ENCODE measurements around the gene FTSJ1. TPM values are rescaled to one million over a fixed set of nuclear protein-coding genes. Genes with fewer than 3 reads are reported as not detected.
"Not testable (repeated sequence)": the region's sequence is repeated elsewhere in the genome, so short reads cannot be mapped to it uniquely, and the experiment has no call there.

FTSJ1 gene, protein sequence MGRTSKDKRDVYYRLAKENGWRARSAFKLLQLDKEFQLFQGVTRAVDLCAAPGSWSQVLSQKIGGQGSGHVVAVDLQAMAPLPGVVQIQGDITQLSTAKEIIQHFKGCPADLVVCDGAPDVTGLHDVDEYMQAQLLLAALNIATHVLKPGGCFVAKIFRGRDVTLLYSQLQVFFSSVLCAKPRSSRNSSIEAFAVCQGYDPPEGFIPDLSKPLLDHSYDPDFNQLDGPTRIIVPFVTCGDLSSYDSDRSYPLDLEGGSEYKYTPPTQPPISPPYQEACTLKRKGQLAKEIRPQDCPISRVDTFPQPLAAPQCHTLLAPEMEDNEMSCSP
- total RNA-seq (2014; rRNA removed; shearing (Covaris generic)), result 78.5 and 99.4 TPM in 2 replicates

DNA sequence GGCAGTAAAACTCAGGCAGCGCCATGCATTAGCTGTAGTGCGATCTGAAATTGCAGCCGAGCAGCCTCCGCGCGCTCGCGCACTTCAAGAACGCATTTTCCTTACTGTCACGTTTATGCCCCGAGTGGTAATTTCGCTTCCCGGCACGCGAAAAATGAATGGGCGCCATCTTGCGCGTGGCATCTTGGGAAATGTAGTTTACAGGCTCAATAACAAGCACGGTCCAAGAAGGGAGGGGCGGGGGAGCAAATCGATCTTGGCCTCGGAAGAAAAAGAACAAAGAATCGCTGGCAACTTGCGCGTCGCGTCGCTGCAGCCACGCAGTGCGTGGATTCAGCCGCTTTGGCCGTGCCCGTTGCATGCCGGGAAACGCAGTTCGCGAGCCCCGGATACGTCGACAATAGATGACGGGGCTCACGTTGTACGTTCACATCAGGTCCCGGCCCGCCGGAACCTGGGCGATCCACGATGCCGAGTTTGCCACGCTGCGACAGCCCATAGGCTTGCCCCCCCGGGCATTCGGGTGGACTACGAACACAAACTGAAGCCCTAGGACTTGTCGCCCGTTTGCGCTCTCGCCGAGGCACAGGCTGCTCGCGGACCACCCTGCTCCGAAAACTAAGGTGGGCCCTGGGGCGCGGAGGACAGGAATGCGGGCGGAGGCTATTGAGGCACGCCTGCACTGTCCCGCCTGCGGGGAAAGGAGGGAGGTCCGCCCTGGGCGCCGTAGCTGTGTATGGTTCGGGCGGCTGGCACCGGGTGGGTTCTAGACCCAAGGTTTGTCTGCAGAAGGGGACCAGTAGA is at the start of gene FTSJ1:
FTSJ1 (plus strand) TSS at position 426 of the 804 bp plus-strand sequence. CDS start 1,849 bp downstream, outside the sequence.
- peak; percentile 90 for DNase-seq (ENCODE audit: low read depth)

DNA sequence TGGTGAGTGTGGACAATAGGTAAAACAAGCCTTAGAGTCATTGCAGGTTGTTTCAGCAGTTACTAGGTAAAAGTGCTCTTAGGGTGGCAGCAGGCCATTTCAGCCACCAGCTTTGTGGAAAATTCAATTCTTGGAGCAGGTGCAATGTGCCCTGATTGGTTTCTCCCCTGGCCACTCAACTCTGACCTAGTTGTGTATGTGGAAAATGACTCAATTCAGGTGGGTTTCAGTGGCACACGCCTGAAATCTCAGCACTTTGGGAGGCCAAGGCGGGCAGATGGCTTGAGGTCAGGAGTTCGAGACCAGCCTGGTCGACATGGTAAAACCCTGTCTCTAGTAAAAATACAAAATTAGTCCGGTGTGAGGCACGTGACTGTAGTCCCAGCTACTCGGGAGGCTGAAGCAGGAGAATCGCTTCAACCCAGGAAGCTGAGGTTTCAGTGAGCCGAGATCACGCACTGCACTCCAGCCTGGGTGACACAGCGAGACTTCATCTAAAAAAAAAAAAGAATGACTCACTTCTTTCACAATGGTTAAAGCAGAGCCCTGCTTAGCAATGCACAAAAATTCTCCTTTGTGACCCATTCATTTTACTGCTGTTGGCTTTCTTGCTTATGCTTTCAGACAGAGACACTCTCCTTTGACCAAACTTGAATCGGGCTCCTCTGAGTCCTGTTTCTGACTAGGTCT is 48.8 kb upstream of the FTSJ1 start:
- DNase-seq (ENCODE audit: low read depth), result not testable (repeated sequence)

DNA sequence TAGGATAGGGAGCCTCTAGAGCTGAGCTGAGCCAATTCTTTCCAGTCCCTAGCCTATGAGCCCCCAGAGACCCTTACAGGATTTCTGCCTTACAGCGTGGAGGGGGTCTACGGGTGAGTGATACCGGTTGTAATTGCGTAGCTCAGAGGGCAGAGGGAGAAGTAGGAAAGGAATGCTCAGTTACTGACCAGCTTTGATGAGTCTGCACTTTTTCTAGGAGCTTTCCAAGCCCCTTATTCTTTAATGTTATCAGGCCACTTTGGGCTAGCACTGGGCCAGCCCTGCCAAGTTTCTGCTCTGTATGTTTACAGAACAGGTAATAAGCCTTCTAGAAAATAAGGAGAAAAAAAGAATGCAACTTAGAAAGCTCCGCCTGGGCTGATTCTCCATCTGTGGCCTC is 46.4 kb upstream of the FTSJ1 start:
- not testable (repeated sequence) for DNase-seq (ENCODE audit: low read depth)

DNA sequence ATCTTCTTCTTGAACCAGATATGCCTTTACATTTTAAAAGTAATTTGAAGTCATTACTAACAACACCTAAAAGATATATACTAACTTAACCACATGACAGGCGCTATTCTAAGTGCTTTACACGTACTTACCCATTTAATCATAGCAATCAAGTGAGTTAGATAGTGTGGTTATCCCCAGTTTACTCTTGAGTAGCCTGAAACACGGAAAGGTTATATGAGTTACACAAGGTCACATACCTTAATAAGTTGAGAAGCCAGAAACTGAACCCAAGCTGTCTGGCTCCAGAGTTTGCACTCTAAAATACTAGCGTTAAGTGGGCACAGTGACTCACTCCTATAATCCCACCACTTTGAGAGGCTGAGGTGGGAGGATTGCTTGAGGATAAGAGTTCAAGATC is 45.8 kb upstream of the FTSJ1 start:
- DNase-seq (ENCODE audit: low read depth), result not testable (repeated sequence)

DNA sequence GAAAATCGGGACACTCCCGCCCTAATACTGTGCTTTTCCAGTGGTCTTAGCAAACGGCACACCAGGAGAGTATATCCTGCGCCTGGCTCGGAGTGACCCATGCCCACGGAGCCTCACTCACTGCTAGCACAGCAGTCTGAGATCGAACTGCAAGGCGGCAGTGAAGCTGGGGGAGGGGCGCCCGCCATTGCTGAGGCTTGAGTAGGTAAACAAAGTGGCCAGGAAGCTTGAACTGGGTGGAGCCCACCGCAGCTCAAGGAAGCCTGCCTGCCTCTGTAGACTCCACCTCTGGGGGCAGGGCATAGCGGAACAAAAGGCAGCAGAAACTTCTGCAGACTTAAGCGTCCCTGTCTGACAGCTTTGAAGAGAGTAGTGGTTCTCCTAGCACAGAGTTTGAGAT is 42.3 kb upstream of the FTSJ1 start:
- not testable (repeated sequence) for DNase-seq (ENCODE audit: low read depth)

DNA sequence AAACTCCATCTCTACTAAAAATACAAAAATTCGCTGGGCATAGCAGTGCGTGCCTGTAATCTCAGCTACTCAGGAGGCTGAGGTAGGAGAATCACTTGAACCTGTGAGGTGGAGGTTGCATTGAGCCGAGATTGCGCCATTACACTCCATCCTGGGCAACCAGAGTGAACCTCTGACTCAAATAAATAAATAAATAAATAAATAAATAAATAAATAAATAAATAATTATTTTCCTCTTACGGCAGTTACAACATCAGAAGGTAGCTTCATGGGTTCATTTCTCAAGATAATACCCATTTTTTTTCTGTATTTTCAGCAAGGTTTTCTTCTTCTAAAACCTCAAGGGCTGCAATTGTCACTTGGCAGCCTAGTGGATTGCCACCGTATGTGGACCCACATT is 28.8 kb upstream of the FTSJ1 start:
- DNase-seq (ENCODE audit: low read depth), result not testable (repeated sequence)

DNA sequence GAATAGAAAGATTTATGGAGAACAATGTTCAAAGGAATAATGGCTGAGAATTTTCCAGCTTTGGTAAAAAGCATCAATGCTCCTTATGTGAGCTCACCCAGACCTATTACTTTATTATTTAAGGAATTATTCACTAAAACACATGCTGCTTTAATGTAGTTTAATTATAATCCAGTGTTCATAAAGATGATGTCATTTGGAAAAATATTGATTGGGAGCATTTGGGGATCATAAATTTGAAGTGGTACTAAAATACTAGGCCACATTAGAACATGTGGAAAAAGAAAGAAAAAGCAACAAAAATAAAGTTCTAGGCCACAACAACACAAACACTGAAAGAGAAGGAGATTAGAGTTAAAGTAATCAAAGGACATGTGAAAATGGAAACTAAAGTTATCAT is 25.9 kb upstream of the FTSJ1 start:
- no peak for DNase-seq (ENCODE audit: low read depth)

DNA sequence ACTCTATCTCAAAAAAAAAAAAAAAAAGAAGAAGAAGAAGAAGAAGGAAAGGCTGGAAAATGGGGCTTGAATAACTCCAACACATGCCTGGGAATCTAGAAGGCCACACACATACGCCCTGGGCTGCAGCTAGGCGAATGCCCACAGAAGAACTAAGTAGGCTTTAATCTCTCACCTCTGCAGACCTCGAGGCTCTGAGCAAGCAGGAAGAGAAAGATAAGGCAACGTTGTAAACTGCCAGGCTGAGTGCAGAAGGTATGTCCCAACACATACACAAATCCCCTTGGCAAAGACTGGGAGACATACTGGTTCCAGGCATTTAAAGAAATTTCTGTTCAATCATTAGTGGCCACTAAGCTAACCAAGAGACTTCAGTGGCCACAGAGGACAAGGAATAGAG is 24.3 kb upstream of the FTSJ1 start:
- DNase-seq (ENCODE audit: low read depth), result no peak

DNA sequence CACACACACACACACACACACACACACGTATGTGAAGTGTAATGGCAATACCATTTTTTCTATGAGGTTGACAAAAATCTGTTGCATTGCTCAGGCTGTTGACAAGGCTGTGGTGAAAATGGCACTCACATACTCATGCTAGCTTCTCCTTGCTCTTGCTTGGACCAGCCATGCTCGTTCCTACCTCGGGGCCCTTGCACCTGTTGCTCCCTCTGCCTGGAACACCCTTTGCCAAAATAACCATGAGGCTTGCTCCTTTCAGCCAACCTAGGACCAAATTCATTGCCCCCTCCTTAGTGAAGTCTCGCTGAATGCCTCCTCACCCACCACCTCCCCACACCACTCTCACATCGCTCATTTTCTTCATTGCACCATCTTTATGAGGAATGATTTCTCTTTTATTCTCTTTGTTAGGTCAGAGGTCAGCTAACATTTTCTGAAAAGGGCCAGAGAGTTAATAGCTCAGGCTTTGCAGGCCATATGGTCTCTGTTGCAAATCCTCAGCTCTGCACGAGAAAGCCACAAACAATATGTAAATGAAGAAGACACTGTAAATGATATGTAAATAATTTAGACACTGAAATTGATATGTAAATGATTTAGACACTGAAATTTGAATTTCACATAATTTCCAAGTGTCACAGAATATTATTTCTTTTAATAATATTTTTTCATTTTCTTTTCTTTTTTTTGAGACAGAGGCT is 19.2 kb upstream of the FTSJ1 start:
- DNase-seq (ENCODE audit: low read depth), result no peak

DNA sequence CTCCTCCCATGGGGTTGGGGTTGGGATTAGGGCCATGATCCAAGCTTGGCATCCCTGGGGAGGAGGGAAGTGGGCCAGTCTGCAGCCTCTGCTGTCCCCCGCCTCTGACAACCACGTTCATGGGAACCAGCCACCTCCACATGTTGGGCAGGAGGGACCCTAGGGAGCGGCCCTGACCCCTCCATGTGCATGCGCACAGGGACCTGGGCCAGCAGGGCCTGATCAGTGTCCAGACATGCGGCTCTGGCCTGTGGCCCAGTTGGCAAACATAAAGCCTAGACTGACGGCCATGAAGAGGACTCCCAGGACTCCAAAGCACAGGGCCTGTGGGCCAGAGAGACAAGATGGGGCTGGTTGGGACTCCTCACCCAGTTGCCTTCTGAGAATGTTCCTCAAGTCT is 17.3 kb upstream of the FTSJ1 start:
- DNase-seq (ENCODE audit: low read depth), result no peak

DNA sequence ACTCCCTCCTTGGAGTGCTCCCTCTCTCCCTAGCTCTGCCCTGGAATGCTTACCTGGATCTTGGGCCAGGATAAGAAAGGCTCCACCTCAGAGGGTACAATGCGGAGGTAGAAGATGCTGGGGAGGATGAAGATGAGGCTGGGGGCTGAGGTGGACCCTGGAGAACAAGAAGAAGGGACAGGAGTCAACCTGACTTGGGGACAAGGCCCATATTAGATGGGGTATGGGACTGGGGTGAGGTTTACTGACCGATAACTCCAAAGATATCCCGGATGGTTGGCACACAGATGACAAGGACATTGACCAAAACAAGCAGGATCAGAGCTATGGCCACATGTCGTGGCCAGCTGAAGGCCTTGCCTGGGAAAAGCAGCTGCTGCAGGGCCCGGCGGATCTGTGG is 16.5 kb upstream of the FTSJ1 start:
- no peak for DNase-seq (ENCODE audit: low read depth)

DNA sequence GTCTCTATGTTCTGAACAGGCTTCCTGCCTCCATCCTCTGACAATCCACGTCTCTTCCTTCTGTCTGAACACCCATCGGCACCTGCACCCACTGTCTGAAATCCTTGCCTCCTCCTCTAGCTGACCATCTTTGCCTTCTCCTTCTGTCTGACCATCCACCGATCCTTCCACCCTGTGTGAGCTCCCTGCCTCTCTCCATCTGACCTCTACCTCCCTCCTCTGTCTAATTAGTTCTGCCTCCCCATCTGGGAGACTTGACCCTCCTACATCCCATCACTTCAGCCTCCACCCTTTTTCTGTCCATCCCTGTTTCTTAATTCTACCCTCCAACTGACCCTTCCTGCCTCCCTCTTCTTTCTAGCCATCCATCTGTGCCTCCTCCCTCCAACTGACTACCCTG is 16.0 kb upstream of the FTSJ1 start:
- DNase-seq (ENCODE audit: low read depth), result no peak

DNA sequence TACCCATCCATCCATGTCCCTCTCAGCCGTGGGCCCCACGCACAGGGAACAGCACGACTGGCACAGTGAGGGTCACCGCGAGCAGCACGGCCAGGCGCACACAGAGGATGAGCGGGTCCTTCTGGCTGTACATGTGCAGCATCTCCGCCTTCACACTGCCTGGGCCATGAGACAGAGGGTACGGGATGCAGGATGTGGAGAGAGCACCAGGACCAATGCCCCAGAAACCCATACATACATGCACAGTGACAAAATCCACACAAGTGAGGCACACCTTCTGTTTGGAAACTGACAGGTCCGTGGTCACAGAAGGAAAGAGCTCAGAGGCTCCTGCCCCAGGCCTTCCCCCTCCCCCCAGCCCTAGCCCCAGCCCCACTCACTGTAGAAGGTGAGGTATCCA is 15.4 kb upstream of the FTSJ1 start:
- no peak for DNase-seq (ENCODE audit: low read depth)

DNA sequence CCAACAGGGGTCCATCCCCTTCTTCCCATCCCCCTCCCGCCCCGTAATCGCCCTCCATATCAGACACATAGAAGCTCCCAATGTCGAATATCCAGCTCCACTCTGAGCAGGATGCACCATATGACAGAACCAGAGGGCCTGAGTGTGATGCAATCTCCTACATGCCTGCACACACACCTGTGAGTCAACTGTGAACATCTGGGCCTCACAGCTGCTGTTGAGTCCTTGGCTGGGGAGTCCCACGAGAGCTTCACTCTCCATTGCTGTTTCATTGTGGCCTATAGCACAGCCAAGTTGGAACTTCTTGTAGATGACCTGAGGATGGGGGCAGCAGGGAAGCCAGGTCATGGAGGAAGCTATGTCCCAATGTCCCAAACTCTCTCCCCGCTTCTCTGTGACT is 14.2 kb upstream of the FTSJ1 start:
- DNase-seq (ENCODE audit: low read depth), result no peak

DNA sequence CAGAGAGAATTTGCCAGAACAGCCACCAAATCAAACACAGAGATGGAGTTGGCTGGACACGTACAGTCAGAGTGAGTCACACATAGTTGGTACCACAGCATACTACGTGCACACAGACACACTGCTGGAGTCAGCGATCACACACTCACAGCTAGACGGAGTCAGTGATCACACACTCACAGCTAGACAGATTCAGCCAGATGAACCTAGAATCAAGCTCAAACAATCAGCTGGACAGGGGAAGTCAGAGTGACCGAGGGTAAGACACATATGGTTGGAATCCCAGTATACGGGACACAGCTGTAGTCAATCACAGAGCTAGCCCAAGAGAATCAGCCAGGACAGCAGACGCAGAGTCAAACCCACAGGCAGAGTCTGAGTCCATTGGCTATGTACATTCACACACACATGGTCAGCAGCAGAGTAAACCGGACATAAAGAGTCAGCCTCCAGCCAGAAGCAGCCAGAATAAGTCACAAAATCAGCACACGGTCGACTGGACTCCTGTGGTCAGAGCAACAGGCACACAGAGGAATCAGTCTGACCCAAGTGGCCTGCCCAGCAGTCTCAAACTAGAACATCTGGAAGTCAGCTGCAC is 10.6 kb upstream of the FTSJ1 start:
- peak; percentile 74 for DNase-seq (ENCODE audit: low read depth)

DNA sequence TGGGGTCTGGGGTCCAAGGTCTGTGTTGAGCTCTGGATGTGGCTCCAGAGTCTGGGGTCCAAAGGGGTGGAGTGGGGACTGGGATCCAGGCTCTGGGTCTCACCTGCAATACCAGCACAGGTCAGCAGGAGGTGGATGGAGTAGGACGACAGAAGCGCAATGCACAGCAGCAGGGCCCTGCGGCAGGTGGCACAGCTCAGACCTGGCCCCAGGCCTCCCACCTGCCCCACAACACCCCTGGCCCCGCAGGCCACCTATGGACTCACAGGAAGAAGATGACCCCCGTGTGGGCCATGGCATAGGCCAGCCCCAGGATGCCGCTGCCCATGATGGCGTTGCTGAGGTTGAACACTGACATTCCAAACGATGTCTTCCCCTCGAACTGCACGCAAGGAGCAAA is 9.3 kb upstream of the FTSJ1 start:
- DNase-seq (ENCODE audit: low read depth), result no peak

DNA sequence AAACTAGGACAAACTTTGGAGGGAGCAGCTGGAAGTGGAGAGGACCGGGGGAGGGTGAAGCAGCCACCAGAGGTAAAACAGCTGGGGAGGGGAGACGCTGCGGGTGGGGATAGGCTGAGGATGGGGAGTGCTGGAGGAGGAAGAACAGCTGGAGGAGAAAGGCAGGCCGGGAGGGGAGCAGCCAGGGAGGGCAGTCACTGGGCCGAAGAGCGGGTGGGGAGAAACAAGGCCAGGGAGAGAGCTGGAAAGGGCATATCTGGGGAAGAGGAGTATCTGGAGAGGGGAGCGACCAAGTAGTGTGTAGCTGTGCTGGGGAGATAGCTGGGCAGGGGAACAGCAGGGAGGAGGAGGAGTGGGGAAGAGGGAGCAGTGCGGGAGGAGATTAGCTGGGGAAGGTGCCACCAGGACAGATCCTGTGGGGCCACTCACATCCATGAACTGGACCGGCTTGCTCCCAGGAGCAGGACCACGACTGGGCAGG is 8.7 kb upstream of the FTSJ1 start:
- DNase-seq (ENCODE audit: low read depth), result no peak

DNA sequence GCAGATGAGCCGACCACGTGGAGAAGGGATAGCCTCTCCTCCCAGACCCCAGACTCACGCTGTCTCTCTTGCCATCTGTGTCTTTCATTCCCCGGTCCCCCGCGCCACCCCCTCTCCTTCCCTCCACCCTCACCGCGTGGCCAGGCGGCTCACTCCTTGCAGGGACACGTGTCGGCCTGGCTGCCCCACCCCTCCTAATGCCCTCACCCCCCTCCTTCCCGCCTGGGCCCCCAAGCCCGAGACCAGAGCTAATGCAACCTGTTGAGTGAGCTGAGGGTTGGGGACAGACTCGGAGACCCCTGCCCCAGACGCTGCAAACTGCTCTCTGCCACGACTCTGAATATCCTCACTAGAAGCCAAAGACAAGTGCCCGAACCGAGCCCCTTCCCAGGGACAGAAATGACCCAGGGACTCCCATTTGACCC is 7.7 kb upstream of the FTSJ1 start:
- DNase-seq (ENCODE audit: low read depth), result no peak

DNA sequence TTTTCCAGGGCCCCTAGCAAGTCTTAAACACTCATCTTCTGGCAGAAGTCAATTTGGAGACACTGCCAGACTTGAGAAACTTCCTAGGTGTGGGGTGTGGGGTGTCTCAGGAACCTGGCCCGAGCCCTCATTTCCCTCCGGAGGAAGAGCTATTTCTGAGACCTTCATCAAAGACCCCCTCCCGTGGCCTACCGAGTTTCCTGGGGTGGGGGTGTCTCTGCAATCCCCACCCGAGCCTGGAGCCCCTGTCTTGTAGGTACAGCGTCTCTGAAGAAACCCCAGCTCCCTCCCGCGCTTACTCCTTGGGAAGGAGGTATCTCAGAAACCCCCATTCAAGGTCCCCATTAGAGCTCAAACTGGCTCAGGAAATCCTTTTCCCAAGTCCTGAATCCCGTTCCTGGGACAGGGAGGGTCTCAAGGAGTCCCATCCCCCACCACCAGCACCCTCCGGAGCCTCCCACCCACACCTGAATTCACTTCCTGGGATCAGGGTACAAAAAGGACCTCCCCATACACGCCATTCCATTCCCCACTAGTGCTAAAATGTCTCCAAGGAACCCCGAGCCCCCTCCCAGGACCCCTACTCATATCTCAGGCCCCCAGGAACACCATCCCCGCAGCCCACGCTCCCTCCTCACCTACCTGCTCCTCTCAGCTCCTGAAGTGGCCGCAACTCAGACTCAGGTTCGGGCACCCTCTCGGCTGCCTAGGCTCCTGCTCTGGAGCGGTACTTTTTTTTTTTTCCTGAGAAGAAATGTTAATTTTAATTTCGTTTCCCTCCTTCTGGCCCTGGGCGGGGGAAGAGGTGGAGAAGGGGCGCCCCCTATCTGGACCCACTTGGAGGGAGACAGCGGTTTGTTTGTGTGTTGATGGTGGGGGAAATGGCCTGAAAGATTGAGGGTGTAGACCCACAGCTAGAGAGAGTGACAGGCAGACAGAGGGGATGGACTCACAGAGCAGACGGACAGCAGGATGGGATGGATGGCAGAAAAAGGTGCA is 7.0 kb upstream of the FTSJ1 start:
- DNase-seq (ENCODE audit: low read depth), result no peak

Measured in Daoy (cell line).